HCT116 (cell line): ENCODE measurements around the gene TTC9B. TPM values are rescaled to one million over a fixed set of nuclear protein-coding genes. Genes with fewer than 3 reads are reported as not detected.

ENCODE experiments used
- ATAC-seq: fragments of 200-7000 bp; cut with Tn5 transposase; 2 replicates; pipeline ENCODE4 v1.9.1; 2020; ENCODE audit warnings: mild to moderate bottlenecking, moderate library complexity
- BruUV-seq: library from RNA; stranded (reverse); fragments of 400-500 nt; replicated peaks from 2 replicates; lab custom pipeline; 2021; lab: Mats Ljungman, UMichigan
- CTCF ChIA-PET: fragments of 300-600 bp; sonication (Branson Sonifier 250); formaldehyde crosslinking; loops from one replicate; lab custom pipeline; 2021; ENCODE audit warnings: antibody characterized with exemption; lab: Charles Lee
- POLR2A ChIA-PET: fragments of 300-600, 350-600 bp; sonication (Branson Sonifier 250); formaldehyde crosslinking; loops from one replicate; lab custom pipeline; 2021; ENCODE audit warnings: antibody characterized with exemption; lab: Charles Lee
- RAD21 ChIA-PET, 2 experiments: fragments of 300-600 bp; sonication (Branson Sonifier 250); formaldehyde crosslinking; loops; one replicate each; lab custom pipeline; 2023; ENCODE audit warnings: low total read pairs in 2 of 2; ENCODE audit not compliant: uncharacterized antibody in 2 of 2, unreplicated experiment in 2 of 2, low non-redundant PET in 1 of 2; lab: Charles Lee
- DNase-seq: peaks from one replicate; pipeline ENCODE4 v3.0.0-alpha.2; 2010; ENCODE audit warnings: low read depth, low spot score
- H2AFZ ChIP-seq: fragments of 200-600 bp; shearing (Covaris generic), sonication (generic); 2 replicates; pipeline ENCODE4 v1.6.1; 2017; ENCODE audit warnings: low read depth, mixed run types, mixed read lengths, antibody characterized with exemption, low read length; ENCODE audit not compliant: poor library complexity, severe bottlenecking
- H3K27ac ChIP-seq: 2 replicates; pipeline ENCODE4 v1.5.1; 2012; ENCODE audit warnings: low read depth, low read length
- H3K27me3 ChIP-seq: fragments of 200-600 bp; sonication (generic); 2 replicates; pipeline ENCODE4 v1.6.1; 2016; ENCODE audit warnings: mixed run types, low read length, mixed read lengths; ENCODE audit not compliant: insufficient read depth
- H3K36me3 ChIP-seq, 2 experiments: fragments of 200-500 bp in 1 of 2; fragments of 200-600 bp in 1 of 2; sonication (Bioruptor generic) in 1 of 2; sonication (generic) in 1 of 2; 2 replicates each; pipeline versions ENCODE4 v1.5.1 to v1.6.1; 2014 to 2016; ENCODE audit warnings: low read length in 2 of 2, inconsistent platforms in 1 of 2, mixed read lengths in 1 of 2, mixed run types in 1 of 2; ENCODE audit not compliant: insufficient read depth in 2 of 2, control insufficient read depth in 1 of 2
- H3K4me1 ChIP-seq, 2 experiments: fragments of 200-600 bp in 1 of 2; sonication (generic) in 1 of 2; 2 replicates each; pipeline versions ENCODE4 v1.5.1 to v1.6.1; 2012 to 2017; ENCODE audit warnings: low read length in 2 of 2, inconsistent platforms in 1 of 2, mild to moderate bottlenecking in 1 of 2, mixed read lengths in 1 of 2, mixed run types in 1 of 2, moderate library complexity in 1 of 2; ENCODE audit not compliant: insufficient read depth in 2 of 2, control insufficient read depth in 1 of 2
- H3K4me2 ChIP-seq: fragments of 200-600 bp; sonication (generic); 2 replicates; pipeline ENCODE4 v1.6.1; 2017; ENCODE audit warnings: mixed run types, low read length, mixed read lengths
- H3K4me3 ChIP-seq, 2 experiments: fragments of 200-600 bp in 1 of 2; sonication (generic) in 1 of 2; replicated peaks in 1 of 2; 2 replicates each; pipeline ENCODE4 v1.5.1; 2011 to 2016; ENCODE audit warnings: low read length in 2 of 2, control low read depth in 1 of 2, low read depth in 1 of 2, mild to moderate bottlenecking in 1 of 2, mixed read lengths in 1 of 2, mixed run types in 1 of 2
- H3K79me2 ChIP-seq: fragments of 200-600 bp; sonication (generic); 2 replicates; pipeline ENCODE4 v1.6.1; 2017; ENCODE audit warnings: mild to moderate bottlenecking, mixed run types, low read length, moderate library complexity, mixed read lengths; ENCODE audit not compliant: insufficient read depth
- H3K9ac ChIP-seq: fragments of 200-600 bp; sonication (generic); 2 replicates; pipeline ENCODE4 v1.6.1; 2016; ENCODE audit warnings: low read length, mixed read lengths
- H3K9me2 ChIP-seq: fragments of 200-600 bp; sonication (generic), shearing (Covaris generic); 2 replicates; pipeline ENCODE4 v1.6.1; 2017; ENCODE audit warnings: mixed run types, mild to moderate bottlenecking, moderate library complexity; ENCODE audit not compliant: insufficient read depth
- H3K9me3 ChIP-seq, 2 experiments: fragments of 200-500 bp in 1 of 2; fragments of 200-600 bp in 1 of 2; sonication (Bioruptor generic) in 1 of 2; sonication (generic) in 1 of 2; 2 replicates each; pipeline ENCODE4 v1.6.1; 2014 to 2017; ENCODE audit warnings: low read length in 2 of 2, mixed read lengths in 2 of 2, inconsistent platforms in 1 of 2, low read depth in 1 of 2, mild to moderate bottlenecking in 1 of 2, mixed run types in 1 of 2, moderate library complexity in 1 of 2; ENCODE audit not compliant: control insufficient read depth in 1 of 2, insufficient read depth in 1 of 2
- H4K20me1 ChIP-seq: fragments of 200-600 bp; sonication (generic), shearing (Covaris generic); 2 replicates; pipeline ENCODE4 v1.6.1; 2017; ENCODE audit warnings: mixed run types, mild to moderate bottlenecking, moderate library complexity; ENCODE audit not compliant: insufficient read depth
- CEBPB ChIP-seq: IDR thresholded peaks from 2 replicates; pipeline ENCODE4 v1.6.1; 2012; ENCODE audit warnings: low read depth
- CTCF ChIP-seq, 3 experiments: fragments of 200-600 bp in 1 of 3; sonication (generic) in 1 of 3; IDR thresholded peaks in 2 of 3; conservative IDR thresholded peaks in 1 of 3; 2 replicates each; pipeline ENCODE4 v1.5.1; 2012 to 2017; ENCODE audit warnings: low read depth in 2 of 3, low read length in 2 of 3, antibody characterized with exemption in 1 of 3, borderline replicate concordance in 1 of 3, control low read depth in 1 of 3, mild to moderate bottlenecking in 1 of 3, mixed read lengths in 1 of 3, mixed run types in 1 of 3, moderate library complexity in 1 of 3; ENCODE audit not compliant: insufficient read depth in 1 of 3
- EGR1 ChIP-seq: IDR thresholded peaks from 2 replicates; pipeline ENCODE4 v1.6.1; 2012; ENCODE audit warnings: low read depth
- FOSL1 ChIP-seq: IDR thresholded peaks from 2 replicates; pipeline ENCODE4 v1.6.1; 2012; ENCODE audit warnings: low read depth
- JUND ChIP-seq: IDR thresholded peaks from 2 replicates; pipeline ENCODE4 v1.6.1; 2012
- MAX ChIP-seq: IDR thresholded peaks from 2 replicates; pipeline ENCODE4 v1.6.1; 2012
- POLR2AphosphoS5 ChIP-seq: IDR thresholded peaks from 2 replicates; pipeline ENCODE4 v1.6.1; 2011; ENCODE audit warnings: mild to moderate bottlenecking, low read depth, low read length, moderate library complexity
- RAD21 ChIP-seq: IDR thresholded peaks from 2 replicates; pipeline ENCODE4 v1.6.1; 2012; ENCODE audit warnings: low read depth, mild to moderate bottlenecking
- SIN3A ChIP-seq: IDR thresholded peaks from 2 replicates; pipeline ENCODE4 v1.6.1; 2012; ENCODE audit warnings: low read depth
- SP1 ChIP-seq: IDR thresholded peaks from 2 replicates; pipeline ENCODE4 v1.6.1; 2012; ENCODE audit warnings: low read depth
- YY1 ChIP-seq: IDR thresholded peaks from 2 replicates; pipeline ENCODE4 v1.6.1; 2011; ENCODE audit warnings: low read length, low read depth, moderate library complexity, mild to moderate bottlenecking; ENCODE audit not compliant: insufficient replicate concordance; ENCODE audit errors: extremely low read depth
- ZFX ChIP-seq: fragments of 450-650 bp; IDR thresholded peaks from 2 replicates; pipeline ENCODE4 v1.6.1; 2017
- intact Hi-C: fragments of 100-400 bp; cut with micrococcal nuclease; formaldehyde crosslinking; loops from 2 replicates; pipeline ENCODE4 v1.10.0; 2022
- total RNA-seq: library from RNA; stranded (reverse); gene quantifications from one replicate; pipeline ENCODE4 v1.2.1, GENCODE V29; 2021; ENCODE audit not compliant: unreplicated experiment
- TF ChIP-seq, protein P1 (sequence below): IDR thresholded peaks from 2 replicates; pipeline ENCODE4 v1.6.1; 2012; ENCODE audit warnings: low read depth

The TTC9B gene
- total RNA-seq, 1 experiment from 2014 or later = 1.7 TPM

- H2AFZ ChIP-seq = no peak overlapping the region
- no peak for ATAC-seq
- intact Hi-C loops = no loop called here
These were observed 19.6 kb upstream of the TTC9B start for GRCh38 chr19:40237791-40238190.

More at GRCh38 chr19:40237791-40238190, 19.6 kb upstream of the TTC9B start:
- H3K9ac ChIP-seq = no peak overlapping the region
- ChIA-PET CTCF (no interaction called here), RAD21 (no interaction called here), POLR2A (no interaction called here)
- BruUV-seq = no TSS peak
- no peaks in the 10 kb centered on the region for H3K9me2 ChIP-seq
- no peak overlapping the region for H3K4me2 ChIP-seq
- no peaks in the 10 kb centered on the region for H3K9me3 ChIP-seq
- H3K4me3 ChIP-seq = no peak overlapping the region
- TF ChIP-seq FOSL1 (no peak), MAX (no peak), JUND (no peak), EGR1 (no peak), YY1 (no peak), SP1 (no peak), CTCF (IDR thresholded peaks at IDR 0.05 in 2 of 3, conservative IDR thresholded peaks at IDR 0.05 in 1 of 3; ENCODE audit: borderline replicate concordance in 1 of 3, insufficient read depth in 1 of 3, low read depth in 2 of 3, low read length in 2 of 3) (no peak), RAD21 (no peak), POLR2AphosphoS5 (no peak), CEBPB (no peak), ZFX (no peak), SIN3A (no peak)
- TF ChIP-seq, protein P1, sequence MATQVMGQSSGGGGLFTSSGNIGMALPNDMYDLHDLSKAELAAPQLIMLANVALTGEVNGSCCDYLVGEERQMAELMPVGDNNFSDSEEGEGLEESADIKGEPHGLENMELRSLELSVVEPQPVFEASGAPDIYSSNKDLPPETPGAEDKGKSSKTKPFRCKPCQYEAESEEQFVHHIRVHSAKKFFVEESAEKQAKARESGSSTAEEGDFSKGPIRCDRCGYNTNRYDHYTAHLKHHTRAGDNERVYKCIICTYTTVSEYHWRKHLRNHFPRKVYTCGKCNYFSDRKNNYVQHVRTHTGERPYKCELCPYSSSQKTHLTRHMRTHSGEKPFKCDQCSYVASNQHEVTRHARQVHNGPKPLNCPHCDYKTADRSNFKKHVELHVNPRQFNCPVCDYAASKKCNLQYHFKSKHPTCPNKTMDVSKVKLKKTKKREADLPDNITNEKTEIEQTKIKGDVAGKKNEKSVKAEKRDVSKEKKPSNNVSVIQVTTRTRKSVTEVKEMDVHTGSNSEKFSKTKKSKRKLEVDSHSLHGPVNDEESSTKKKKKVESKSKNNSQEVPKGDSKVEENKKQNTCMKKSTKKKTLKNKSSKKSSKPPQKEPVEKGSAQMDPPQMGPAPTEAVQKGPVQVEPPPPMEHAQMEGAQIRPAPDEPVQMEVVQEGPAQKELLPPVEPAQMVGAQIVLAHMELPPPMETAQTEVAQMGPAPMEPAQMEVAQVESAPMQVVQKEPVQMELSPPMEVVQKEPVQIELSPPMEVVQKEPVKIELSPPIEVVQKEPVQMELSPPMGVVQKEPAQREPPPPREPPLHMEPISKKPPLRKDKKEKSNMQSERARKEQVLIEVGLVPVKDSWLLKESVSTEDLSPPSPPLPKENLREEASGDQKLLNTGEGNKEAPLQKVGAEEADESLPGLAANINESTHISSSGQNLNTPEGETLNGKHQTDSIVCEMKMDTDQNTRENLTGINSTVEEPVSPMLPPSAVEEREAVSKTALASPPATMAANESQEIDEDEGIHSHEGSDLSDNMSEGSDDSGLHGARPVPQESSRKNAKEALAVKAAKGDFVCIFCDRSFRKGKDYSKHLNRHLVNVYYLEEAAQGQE = no peak
- H3K27me3 ChIP-seq = no peaks in the 10 kb centered on the region
- no peak overlapping the region for H3K27ac ChIP-seq
- H3K4me1 ChIP-seq = peaks cover 0 to 6% of the 10 kb centered on the region in 2 experiments; a peak in 3 of 4 replicates
- no peaks in the 10 kb centered on the region for H3K79me2 ChIP-seq
- DNase-seq = no peak
- no peaks in the 10 kb centered on the region for H4K20me1 ChIP-seq
- H3K36me3 ChIP-seq = peaks cover 6 to 11% of the 10 kb centered on the region in 2 experiments; a peak in 3 of 4 replicates
